Trophoblast cell (in vitro differentiated cells and primary cell): ENCODE results near the gene TNFSF15.
A peak's percentile ranks its signal among the peaks of the same experiment; 100 is the strongest.

Experiments used
- DNase-seq, 2 donors: peaks; one replicate each; pipeline ENCODE4 v3.0.0-alpha.2; 2016
- H2AFZ ChIP-seq: 2 replicates; pipeline ENCODE4 v1.6.1; 2013; ENCODE audit warnings: low read length, moderate library complexity, mild to moderate bottlenecking; ENCODE audit not compliant: insufficient read depth, poor library complexity
- H2AK5ac ChIP-seq: 2 replicates; pipeline ENCODE4 v1.6.1; 2013; ENCODE audit warnings: mild to moderate bottlenecking, low read length
- H2BK120ac ChIP-seq: 2 replicates; pipeline ENCODE4 v1.6.1; 2013; ENCODE audit warnings: low read length, mild to moderate bottlenecking, moderate library complexity; ENCODE audit not compliant: insufficient read depth, poor library complexity
- H2BK12ac ChIP-seq: 2 replicates; pipeline ENCODE4 v1.6.1; 2013; ENCODE audit warnings: mild to moderate bottlenecking, low read length, moderate library complexity
- H2BK5ac ChIP-seq: 2 replicates; pipeline ENCODE4 v1.6.1; 2013; ENCODE audit warnings: low read length, low read depth, moderate library complexity, mild to moderate bottlenecking; ENCODE audit not compliant: poor library complexity
- H3K14ac ChIP-seq: 2 replicates; pipeline ENCODE4 v1.6.1; 2013; ENCODE audit warnings: mild to moderate bottlenecking, low read length
- H3K18ac ChIP-seq: 2 replicates; pipeline ENCODE4 v1.6.1; 2013; ENCODE audit warnings: mild to moderate bottlenecking, low read length
- H3K23ac ChIP-seq: 2 replicates; pipeline ENCODE4 v1.6.1; 2013; ENCODE audit warnings: low read length
- H3K27ac ChIP-seq: 2 replicates; pipeline ENCODE4 v1.5.1; 2013; ENCODE audit warnings: low read depth, mild to moderate bottlenecking, inconsistent platforms, low read length, moderate library complexity
- H3K27me3 ChIP-seq: 2 replicates; pipeline ENCODE4 v1.6.1; 2013; ENCODE audit warnings: inconsistent platforms, mild to moderate bottlenecking, low read length, moderate library complexity; ENCODE audit not compliant: insufficient read depth
- H3K36me3 ChIP-seq, 2 experiments: 1 replicate in 1 of 2; 2 replicates in 1 of 2; pipeline ENCODE4 v1.6.1; 2013; ENCODE audit warnings: low read length in 2 of 2, mild to moderate bottlenecking in 2 of 2, moderate library complexity in 1 of 2; ENCODE audit not compliant: insufficient read depth in 2 of 2, control insufficient read depth in 1 of 2
- H3K4ac ChIP-seq: 2 replicates; pipeline ENCODE4 v1.6.1; 2013; ENCODE audit warnings: low read depth, mild to moderate bottlenecking, low read length, moderate library complexity
- H3K4me1 ChIP-seq, 2 experiments: 1 replicate in 1 of 2; 2 replicates in 1 of 2; pipeline ENCODE4 v1.6.1; 2013; ENCODE audit warnings: low read length in 2 of 2, mild to moderate bottlenecking in 2 of 2, moderate library complexity in 1 of 2; ENCODE audit not compliant: insufficient read depth in 2 of 2, control insufficient read depth in 1 of 2
- H3K4me2 ChIP-seq: 2 replicates; pipeline ENCODE4 v1.6.1; 2013; ENCODE audit warnings: inconsistent platforms, mild to moderate bottlenecking, low read length, moderate library complexity
- H3K4me3 ChIP-seq: 2 replicates; pipeline ENCODE4 v1.5.1; 2013; ENCODE audit warnings: mild to moderate bottlenecking, low read depth, low read length, inconsistent platforms
- H3K79me1 ChIP-seq: one replicate; pipeline ENCODE4 v1.6.1; 2013; ENCODE audit warnings: low read length
- H3K79me2 ChIP-seq: 2 replicates; pipeline ENCODE4 v1.6.1; 2013; ENCODE audit warnings: low read length, mild to moderate bottlenecking; ENCODE audit not compliant: control insufficient read depth, insufficient read depth, poor library complexity
- H3K9ac ChIP-seq: 2 replicates; pipeline ENCODE4 v1.6.1; 2013; ENCODE audit warnings: mild to moderate bottlenecking, low read length
- H3K9me3 ChIP-seq: 2 replicates; pipeline ENCODE4 v1.6.1; 2013; ENCODE audit warnings: low read depth, mild to moderate bottlenecking, control low read depth, inconsistent platforms, low read length; ENCODE audit not compliant: insufficient read depth
- H4K12ac ChIP-seq: 2 replicates; pipeline ENCODE4 v1.6.1; 2013; ENCODE audit warnings: low read depth, mild to moderate bottlenecking, low read length, moderate library complexity
- H4K8ac ChIP-seq: 2 replicates; pipeline ENCODE4 v1.6.1; 2013; ENCODE audit warnings: low read depth, mild to moderate bottlenecking, low read length, moderate library complexity
- H4K91ac ChIP-seq: one replicate; pipeline ENCODE4 v1.6.1; 2013; ENCODE audit warnings: low read depth, mild to moderate bottlenecking, low read length, moderate library complexity
- WGBS: extraction: QIAGEN DNeasy Blood & Tissue Kit; methylation state at CpG from one replicate; pipeline ENCODE4 v1.1.7; 2013; ENCODE audit warnings: missing lambda C conversion rate; ENCODE audit not compliant: insufficient read length, insufficient coverage; ENCODE audit errors: extremely low coverage; 5-methylcytosine and 5-hydroxymethylcytosine counted together

Gene TNFSF15

DNA sequence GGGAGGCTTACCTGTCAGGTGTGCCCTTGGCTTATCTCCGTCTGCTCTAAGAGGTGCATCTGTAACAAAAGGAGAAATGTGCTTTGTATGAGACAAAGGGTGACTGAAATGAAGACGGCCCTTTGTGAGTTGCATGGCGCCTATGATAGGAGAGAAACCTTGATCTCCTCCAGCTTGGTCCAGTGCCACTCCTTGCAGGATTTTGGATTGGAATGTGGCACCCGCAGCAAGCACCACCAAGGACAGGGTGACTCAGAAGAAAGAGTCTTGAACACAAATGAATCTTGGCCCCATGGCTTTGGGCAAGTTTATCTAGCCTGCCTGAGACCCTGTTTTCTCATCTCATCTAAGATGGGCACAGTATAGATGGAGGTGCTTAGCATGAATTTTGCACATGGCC lies 13.4 kb downstream of the TNFSF15 start:
- Histone ChIP-seq H3K9me3 (no peaks in the 10 kb centered on the region), H3K18ac (no peak overlapping the region), H3K23ac (no peak overlapping the region), H3K27me3 (no peaks in the 10 kb centered on the region), H4K8ac (peak overlapping the region; percentile 1), H3K14ac (no peak overlapping the region), H3K79me1 (peaks cover 11% of the 10 kb centered on the region), H2AFZ (no peak overlapping the region), H2BK120ac (peak overlapping the region; percentile 2), H2BK5ac (peak overlapping the region; percentile 11), H4K12ac (no peak overlapping the region), H3K27ac (peak overlapping the region; percentile 82), H3K4me3 (no peak overlapping the region), H3K4me2 (no peak overlapping the region), H3K4me1 (peaks cover 7 to 10% of the 10 kb centered on the region in 2 experiments), H2BK12ac (peak overlapping the region; percentile 27), H3K9ac (no peak overlapping the region), H2AK5ac (no peak overlapping the region), H3K36me3 (peaks cover 0 to 3% of the 10 kb centered on the region in 2 experiments), H3K4ac (no peak overlapping the region), H3K79me2 (no peaks in the 10 kb centered on the region), H4K91ac (peak overlapping the region; percentile 55)
- peak in 1 of 2 donors; percentile 7 for DNase-seq
- no CpG with 5 or more reads among the region's 4 CpGs for WGBS

GRCh38 chr9:114791736-114792135 lies 14.1 kb downstream of the TNFSF15 start:
- H4K91ac ChIP-seq, result no peak overlapping the region
- H3K23ac ChIP-seq, result no peak overlapping the region
- no peaks in the 10 kb centered on the region for H3K27me3 ChIP-seq
- H2BK12ac ChIP-seq, result no peak overlapping the region
- H2BK5ac ChIP-seq, result peak overlapping the region; percentile 42
- H3K79me1 ChIP-seq, result peaks cover 11% of the 10 kb centered on the region
- H3K4me2 ChIP-seq, result no peak overlapping the region
- H4K12ac ChIP-seq, result no peak overlapping the region
- H2BK120ac ChIP-seq, result peak overlapping the region; percentile 25
- no peak overlapping the region for H3K9ac ChIP-seq
- H3K36me3 ChIP-seq, result peaks cover 0 to 3% of the 10 kb centered on the region in 2 experiments
- H3K14ac ChIP-seq, result no peak overlapping the region
- H3K4me3 ChIP-seq, result no peak overlapping the region
- H3K9me3 ChIP-seq, result no peaks in the 10 kb centered on the region
- WGBS, result no CpG with 5 or more reads among the region's 2 CpGs
- no peak overlapping the region for H4K8ac ChIP-seq
- H3K4ac ChIP-seq, result no peak overlapping the region
- peaks cover 7 to 10% of the 10 kb centered on the region in 2 experiments for H3K4me1 ChIP-seq
- H3K18ac ChIP-seq, result no peak overlapping the region
- H2AFZ ChIP-seq, result no peak overlapping the region
- DNase-seq, result no peak
- H3K79me2 ChIP-seq, result no peaks in the 10 kb centered on the region
- no peak overlapping the region for H2AK5ac ChIP-seq
- peak overlapping the region; percentile 82 for H3K27ac ChIP-seq

GRCh38 chr9:114791312-114791711 lies 14.5 kb downstream of the TNFSF15 start:
- peaks cover 0 to 3% of the 10 kb centered on the region in 2 experiments for H3K36me3 ChIP-seq
- H2AFZ ChIP-seq, result no peak overlapping the region
- peak overlapping the region; percentile 6 for H3K14ac ChIP-seq
- H2AK5ac ChIP-seq, result peak overlapping the region; percentile 3
- peak overlapping the region; percentile 17 for H4K8ac ChIP-seq
- peaks cover 11% of the 10 kb centered on the region for H3K79me1 ChIP-seq
- H3K4ac ChIP-seq, result peak overlapping the region; percentile 4
- H2BK12ac ChIP-seq, result peak overlapping the region; percentile 59
- H4K91ac ChIP-seq, result no peak overlapping the region
- H3K4me1 ChIP-seq, result peaks cover 7 to 10% of the 10 kb centered on the region in 2 experiments
- H4K12ac ChIP-seq, result no peak overlapping the region
- no peak overlapping the region for H3K4me3 ChIP-seq
- no peaks in the 10 kb centered on the region for H3K79me2 ChIP-seq
- no peak overlapping the region for H3K18ac ChIP-seq
- H3K4me2 ChIP-seq, result no peak overlapping the region
- peak overlapping the region; percentile 64 for H2BK120ac ChIP-seq
- H3K9me3 ChIP-seq, result no peaks in the 10 kb centered on the region
- no peak for DNase-seq
- no peak overlapping the region for H3K9ac ChIP-seq
- H3K27ac ChIP-seq, result peak overlapping the region; percentile 82
- H3K27me3 ChIP-seq, result no peaks in the 10 kb centered on the region
- no peak overlapping the region for H3K23ac ChIP-seq
- peak overlapping the region; percentile 14 for H2BK5ac ChIP-seq

- Histone ChIP-seq H4K12ac (no peak overlapping the region), H2AFZ (no peak overlapping the region), H3K4me3 (no peak overlapping the region), H3K9me3 (no peaks in the 10 kb centered on the region), H3K27ac (peak overlapping the region; percentile 82), H3K18ac (no peak overlapping the region), H3K36me3 (peaks cover 0 to 3% of the 10 kb centered on the region in 2 experiments), H2BK120ac (no peak overlapping the region), H2AK5ac (no peak overlapping the region), H3K4me2 (no peak overlapping the region), H2BK5ac (no peak overlapping the region), H3K9ac (no peak overlapping the region), H3K79me2 (no peaks in the 10 kb centered on the region), H4K8ac (no peak overlapping the region), H2BK12ac (no peak overlapping the region), H3K79me1 (peaks cover 11% of the 10 kb centered on the region), H3K4me1 (peaks cover 7 to 10% of the 10 kb centered on the region in 2 experiments), H3K27me3 (no peaks in the 10 kb centered on the region), H3K4ac (no peak overlapping the region), H3K14ac (no peak overlapping the region), H4K91ac (no peak overlapping the region), H3K23ac (no peak overlapping the region)
- DNase-seq, result no peak
- WGBS, result no CpG with 5 or more reads among the region's 6 CpGs
Observed at GRCh38 chr9:114790521-114790920, 15.3 kb downstream of the TNFSF15 start.
